ENCODE results near the gene SMYD3.
"Not testable (repeated sequence)": the region's sequence is repeated elsewhere in the genome, so short reads cannot be mapped to it uniquely, and the experiment has no call there.

The SMYD3 gene

DNA sequence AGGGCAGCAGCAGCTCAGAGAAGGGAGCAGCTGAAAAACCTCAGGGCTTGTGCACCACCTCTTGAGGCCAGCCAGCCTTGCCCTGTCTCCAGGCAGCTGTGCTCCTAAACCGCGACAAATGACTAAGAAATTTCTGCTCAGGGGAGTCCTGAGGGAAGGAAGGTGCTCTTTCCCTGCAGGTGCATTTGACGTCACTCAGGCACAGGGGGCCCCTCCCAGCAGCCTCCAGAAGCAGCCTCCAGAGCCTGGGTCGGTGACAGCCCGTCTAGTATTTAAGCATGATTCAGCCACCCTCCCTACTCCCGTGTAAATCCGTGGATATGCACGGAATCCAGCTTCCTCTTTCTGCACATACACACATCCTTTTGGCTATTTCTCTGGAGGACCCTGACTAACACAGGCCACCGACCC, 791.8 kb downstream of the SMYD3 start:
- no peak for DNase-seq (ENCODE audit: low spot score)

DNA sequence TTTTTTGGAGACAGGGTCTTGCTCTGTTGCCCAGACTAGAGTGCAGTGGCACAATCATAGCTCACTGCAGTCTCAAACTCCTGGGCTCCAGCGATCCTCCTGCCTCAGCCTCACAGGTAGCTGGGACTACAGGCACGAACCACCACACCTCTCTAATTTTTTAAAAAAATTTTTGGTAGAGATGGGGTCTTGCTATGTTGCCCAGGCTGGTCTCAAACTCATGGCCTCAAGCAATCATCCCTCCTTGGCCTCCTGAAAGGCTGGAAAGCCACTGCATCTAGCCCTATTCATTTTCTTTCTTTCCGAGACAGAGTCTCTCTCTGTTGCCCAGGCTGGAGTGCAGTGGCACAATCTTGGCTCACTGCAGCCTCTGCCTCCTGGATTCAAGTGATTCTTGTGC, 793.1 kb downstream of the SMYD3 start:
- not testable (repeated sequence) for DNase-seq (ENCODE audit: low spot score)

DNA sequence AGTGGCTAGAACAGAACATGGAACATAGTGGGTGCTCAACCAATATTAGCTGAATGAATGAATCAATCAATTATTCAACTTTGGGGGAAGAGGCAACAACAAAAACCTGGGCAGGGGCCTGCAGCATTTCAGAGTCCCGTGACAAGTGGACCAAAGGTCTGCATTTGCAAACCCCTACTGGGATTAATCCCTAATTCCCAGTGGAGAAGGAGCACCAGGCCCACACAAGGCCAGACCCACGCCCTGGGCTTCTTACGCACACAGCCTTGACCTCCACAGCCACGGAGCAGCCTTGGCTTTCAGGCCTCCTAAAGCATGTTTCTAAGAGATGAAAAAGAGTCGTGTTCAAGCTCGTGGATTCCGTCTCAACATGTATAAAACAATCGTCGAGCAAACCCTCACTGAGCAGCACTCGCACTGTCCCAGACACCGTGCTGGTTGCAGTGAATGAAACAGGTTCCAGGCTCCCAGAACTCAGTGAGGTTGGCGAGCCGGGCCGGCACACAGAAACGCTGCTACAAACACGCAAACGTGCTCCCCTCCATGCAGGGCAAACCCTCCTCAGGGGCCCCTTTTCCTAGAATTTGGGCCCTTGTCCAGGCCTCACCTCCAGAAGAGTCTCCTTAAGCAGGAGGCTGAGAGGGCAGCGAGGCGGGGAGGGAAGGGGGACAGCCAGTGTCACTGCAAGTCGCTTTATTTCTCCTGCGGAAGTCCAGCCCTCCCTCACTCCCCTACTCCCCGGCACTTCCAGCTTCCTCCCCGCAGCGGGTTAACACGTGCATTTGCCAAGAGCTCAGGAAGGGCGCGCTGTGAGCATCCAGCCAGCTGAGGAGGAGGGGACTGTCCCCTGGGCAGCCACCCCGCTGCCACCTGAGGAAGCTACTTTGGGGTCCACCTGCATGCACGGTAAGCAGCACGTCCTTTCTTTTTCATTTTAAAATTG, 795.8 kb downstream of the SMYD3 start:
- DNase-seq (ENCODE audit: low spot score) = peak; percentile 6

DNA sequence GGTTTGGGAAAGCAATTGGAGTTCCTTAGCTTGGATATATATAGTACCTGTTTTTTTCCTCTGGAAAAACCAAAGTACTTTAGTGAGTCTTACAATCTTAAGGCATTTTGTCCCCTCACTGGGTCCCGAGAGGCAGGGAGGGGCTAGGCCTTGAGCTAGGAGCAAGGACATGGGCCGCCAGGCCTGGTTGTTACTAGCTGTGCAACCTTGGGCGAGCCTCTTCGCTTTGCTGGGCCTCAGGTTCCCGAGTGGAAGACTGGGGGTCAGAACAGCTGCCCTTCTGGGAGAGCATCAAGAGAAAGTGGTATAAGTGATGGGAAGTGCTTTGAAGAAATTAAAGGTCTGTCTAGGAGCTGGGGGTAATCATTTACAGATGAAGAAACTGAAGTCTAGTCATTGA, 799.1 kb downstream of the SMYD3 start:
- DNase-seq (ENCODE audit: low spot score) = no peak

DNA sequence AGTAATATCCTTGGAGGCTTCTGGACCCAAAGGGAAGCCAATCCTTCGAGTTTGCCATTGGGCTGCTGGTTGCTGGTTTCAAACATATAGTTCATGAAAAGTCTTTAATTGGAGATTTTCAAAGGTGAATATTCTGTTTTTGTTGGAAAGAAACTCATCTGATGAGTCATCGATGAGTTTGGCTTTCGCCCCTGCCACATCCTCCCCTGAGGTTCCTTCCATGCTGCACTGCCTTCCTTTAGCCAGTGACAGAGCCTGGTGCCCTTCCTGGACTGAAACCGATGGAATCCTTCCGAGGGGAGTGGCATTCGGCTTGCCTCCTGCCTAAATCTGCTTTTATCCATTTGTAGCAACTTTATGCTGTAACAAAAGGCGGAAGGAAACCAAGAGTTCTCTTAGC, 802.3 kb downstream of the SMYD3 start:
- peak; percentile 51 for DNase-seq (ENCODE audit: low spot score)

DNA sequence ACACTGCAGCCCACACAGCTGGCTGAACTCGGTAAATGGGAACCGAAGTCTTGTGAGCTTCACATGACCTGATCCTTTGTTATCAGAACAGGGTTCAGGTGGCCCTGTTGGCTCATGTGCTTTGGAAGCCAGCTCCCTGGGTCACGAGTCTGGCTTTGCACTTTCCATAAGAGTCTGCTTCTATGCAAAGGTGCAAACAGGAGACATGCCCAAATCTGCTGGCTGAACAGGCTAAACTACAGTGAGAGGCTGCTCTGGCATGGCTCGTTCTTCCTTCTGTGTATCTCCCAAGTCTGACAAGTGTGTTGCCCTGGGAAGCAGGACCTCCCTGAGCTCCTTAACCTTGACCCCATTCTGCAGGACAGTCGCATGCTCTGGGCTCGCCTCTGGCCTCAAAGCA, 802.7 kb downstream of the SMYD3 start:
- no peak for DNase-seq (ENCODE audit: low spot score)

DNA sequence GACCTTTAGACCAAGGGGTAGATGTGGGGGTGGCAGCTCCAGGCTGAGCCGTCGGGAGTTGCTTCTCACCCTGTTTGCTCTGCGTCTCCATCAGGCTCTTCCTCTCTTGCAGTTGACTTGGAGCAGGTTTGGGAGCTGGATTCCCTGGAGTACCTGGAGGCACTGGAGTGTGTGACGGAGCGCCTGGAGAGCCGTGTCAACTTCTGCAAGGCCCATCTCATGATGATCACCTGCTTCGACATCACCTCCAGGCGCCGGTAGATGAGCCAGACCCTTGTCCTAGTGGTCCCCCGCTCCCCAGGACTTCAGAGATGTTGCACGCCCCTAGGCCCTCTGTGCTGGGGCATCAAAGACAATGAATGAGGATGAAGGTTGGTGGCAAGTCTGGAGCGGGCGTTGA, 804.7 kb downstream of the SMYD3 start:
- no peak for DNase-seq (ENCODE audit: low spot score)

- DNase-seq (ENCODE audit: low spot score) = no peak
These were observed 805.4 kb downstream of the SMYD3 start for GRCh38 chr1:245701631-245702030.

GRCh38 chr1:245700631-245701030, 806.4 kb downstream of the SMYD3 start:
- DNase-seq (ENCODE audit: low spot score) = no peak

Data from AG20443 (cell line).